ENCODE measurements around the gene NOSTRIN.
"Not testable (repeated sequence)": the region's sequence is repeated elsewhere in the genome, so short reads cannot be mapped to it uniquely, and the experiment has no call there.

Gene NOSTRIN

DNA sequence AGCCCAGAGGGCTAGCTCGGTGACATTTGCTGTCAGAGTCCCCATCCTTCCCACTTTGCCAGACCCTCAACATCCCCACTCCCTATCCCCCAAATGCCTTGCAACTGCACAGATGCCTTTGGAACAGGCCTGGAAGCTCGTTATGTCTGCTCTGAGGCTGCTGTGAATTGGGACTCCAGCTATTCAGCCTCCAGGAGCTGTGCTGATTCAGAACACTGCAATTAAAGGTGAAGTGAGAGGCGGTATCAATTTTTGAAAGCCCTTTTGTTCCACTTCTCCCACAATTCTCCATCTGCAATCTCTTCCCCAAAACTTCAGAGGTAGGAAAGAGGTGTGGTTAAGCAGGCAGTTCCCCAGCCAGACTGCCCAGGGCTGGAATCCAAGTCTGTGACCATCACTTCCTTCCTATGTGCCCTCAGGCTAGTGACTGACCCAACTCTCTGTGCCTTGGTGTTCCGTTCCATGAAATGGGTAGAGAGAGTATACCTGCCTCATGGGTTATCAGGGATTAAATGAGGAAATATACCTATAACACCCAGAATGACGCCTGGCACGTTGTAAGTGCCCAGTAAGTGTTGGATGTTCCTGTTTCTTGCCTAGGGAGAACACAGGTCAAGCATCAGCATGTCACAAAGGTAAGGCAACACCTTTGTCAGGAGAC is 17.5 kb downstream of the NOSTRIN start:
- DNase-seq, result no peak

DNA sequence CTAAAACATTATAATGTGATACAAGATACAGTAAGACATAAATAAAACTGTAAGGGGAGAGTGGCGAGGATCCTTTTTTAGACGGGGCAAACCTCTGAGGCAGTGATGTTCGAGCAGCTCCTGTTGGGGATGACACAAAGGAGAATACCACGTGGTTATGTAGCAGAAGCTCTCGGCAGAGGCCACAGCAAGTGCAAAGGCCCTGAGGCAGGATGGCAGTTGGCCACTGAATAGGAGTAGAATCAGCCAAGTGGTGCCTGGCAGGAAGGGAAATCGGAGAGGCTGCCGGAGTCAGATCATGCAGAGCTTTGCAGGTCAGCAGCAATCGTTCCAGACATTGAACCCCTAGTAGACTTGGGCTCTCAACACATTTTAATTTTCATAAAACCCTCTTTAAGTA is 19.1 kb downstream of the NOSTRIN start:
- no peak for DNase-seq

- no peak for DNase-seq
Measured at GRCh38 chr2:168821992-168822391, 19.6 kb downstream of the NOSTRIN start.

DNA sequence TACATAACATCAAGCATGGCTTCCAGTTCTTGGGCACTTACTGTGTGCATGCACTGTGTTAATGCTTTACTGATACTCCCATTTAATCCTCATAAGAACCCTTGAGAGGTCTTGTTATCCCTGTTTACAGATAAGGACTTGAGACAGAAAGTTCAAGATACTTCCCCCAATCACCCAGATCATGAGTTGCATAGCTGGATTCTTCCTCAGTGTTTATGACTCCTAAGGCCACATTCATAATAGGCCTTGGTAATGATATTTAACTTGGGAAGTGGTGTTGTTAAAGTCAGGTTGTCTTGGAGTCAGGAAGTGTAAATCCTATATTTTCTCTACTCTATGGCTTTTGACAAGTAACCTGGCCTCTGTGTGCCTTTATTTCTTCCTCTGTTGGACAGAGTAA is 22.7 kb downstream of the NOSTRIN start:
- DNase-seq, result no peak

GRCh38 chr2:168830958-168831357 is 28.5 kb downstream of the NOSTRIN start:
- no peak for DNase-seq

DNA sequence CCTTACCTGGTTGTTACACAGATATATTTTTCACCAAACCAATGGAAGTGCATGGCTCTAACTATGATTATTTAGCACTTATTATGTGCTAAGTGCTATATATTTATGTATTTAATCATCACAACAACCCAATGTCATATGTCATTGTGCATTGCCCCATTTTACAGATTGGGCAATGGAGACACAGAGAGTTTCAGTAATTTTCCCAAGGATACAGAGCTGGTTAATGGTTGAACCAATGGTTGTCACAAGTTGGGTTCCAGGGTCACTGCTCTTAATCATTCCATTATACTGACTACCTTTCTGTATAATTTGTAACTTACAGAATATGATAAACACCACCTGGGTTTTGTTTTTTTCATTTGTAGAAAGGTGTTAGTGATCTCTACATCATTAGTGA is 29.2 kb downstream of the NOSTRIN start:
- DNase-seq, result no peak

DNA sequence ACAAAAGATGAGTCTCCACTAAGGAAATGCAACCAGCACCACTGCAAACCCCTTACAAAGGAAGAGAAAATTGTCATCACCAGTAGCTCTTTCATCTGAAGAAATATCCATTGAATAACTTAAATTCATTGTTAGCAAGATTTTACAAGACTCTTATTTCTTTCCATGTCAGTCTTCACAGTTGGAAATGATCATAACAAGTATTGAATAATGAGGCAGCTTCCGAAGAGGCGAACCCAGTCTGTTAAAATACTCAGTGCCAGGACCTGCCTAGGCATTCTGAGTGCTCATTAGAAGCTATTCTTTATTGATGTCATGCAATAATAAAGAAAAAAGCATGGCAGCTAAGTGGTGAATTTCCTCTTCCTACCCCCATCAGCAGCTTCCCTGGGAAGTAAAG is 33.5 kb downstream of the NOSTRIN start:
- DNase-seq, result no peak

DNA sequence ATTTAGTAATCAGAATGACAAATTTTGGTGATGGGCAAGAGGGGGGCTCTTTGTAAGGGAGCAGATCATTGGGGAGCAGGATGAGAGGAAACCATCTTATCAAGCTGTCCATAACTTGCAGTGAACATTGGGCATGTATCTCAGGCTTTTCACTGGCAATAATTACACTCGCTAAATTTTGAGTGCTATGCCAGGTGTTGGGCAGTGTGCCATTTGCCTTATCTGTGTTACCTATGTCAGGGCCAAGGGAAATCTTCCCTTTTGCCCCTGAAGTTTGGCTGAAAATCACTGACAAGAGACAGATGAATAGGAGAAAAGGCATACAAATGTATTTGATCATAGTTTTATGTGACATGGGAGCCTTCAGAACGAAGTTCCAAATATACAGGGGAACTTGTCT is 39.0 kb downstream of the NOSTRIN start:
- no peak for DNase-seq

- no peak for DNase-seq
Measured at GRCh38 chr2:168843253-168843652, 40.8 kb downstream of the NOSTRIN start.

DNA sequence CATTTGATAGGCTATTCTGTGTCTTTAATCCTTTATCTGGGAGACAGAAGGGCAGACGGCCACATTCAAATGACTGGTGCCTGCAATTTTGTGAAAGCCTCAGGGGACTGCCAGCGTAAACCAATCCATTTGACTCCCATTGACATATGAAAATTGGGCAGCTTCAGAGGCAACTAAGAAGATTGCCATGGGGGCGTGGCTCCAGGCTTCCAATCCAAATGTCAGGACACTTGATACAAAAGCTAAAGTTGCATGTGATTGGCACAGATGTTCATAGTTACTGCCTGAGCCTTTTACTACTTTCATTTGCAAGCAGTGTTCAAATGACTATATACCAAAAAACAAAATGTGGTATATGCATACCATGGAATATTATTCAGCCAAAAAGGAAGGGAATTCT is 45.8 kb downstream of the NOSTRIN start:
- no peak for DNase-seq

- no peak for DNase-seq
Measured at GRCh38 chr2:168849610-168850009, 47.2 kb downstream of the NOSTRIN start.

DNA sequence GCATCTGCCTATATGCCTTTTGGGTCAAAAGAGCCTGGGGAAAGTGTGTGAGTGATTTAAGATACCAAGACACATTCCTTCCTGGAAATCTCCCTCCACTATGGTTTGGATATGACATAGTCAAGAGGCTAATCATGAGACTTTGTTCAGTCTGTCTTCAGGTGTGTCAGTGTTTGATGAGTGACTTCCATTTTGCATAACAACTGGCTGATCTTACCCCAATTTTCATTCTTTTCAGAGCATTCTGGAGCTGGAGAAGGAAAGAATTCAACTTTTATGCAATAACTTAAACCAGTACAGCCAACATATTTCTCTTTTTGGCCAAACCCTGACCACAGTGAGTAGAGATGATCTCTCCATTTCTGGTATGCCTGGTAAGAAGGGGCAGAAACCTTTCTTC is 48.4 kb downstream of the NOSTRIN start:
- DNase-seq, result no peak

- no peak for DNase-seq
Measured at GRCh38 chr2:168851674-168852320, 49.4 kb downstream of the NOSTRIN start.

- DNase-seq, result no peak
Measured at GRCh38 chr2:168852481-168852880, 50.0 kb downstream of the NOSTRIN start.

- no peak for DNase-seq
Measured at GRCh38 chr2:168853471-168853870, 51.0 kb downstream of the NOSTRIN start.

DNA sequence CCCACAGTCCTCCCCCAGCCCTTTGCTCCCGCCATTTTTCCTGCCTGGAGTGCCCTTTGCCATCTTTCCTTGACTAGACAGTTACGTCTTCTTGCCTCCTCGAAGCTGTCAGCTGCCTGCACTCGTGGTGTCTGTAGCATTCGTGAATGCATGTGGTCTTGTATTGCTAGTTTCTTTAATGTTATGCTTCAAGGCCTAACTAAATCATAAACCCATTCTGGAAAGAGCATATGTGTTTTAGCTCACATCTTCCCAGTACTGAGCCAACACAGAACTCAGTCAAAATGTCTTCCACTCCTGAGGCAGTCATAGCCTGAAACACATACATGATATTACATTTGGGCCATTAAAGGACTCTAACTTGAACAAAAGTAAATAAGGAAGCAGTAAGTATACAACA is 52.2 kb downstream of the NOSTRIN start:
- no peak for DNase-seq

- no peak for DNase-seq
Measured at GRCh38 chr2:168855601-168856000, 53.2 kb downstream of the NOSTRIN start.

DNA sequence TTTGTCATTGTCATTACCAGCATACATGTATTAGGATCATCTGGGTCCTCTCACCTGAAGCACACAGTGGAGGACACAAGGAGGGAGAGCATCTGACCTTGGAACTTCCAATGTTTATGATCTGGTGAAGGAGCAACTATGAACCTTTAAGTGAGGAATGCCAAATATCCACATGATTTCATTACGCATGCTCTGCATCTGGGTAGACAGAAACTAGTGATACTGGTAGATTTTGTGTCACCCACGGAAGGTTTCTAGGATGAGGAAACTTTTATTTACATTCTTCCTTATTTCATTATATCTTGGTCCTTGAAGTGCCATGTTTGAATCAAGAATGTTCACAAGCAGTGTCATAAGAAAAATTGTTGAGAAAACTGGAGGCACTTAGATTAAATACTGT is 55.7 kb downstream of the NOSTRIN start:
- DNase-seq, result no peak

- not testable (repeated sequence) for DNase-seq
Measured at GRCh38 chr2:168867164-168867563, 64.7 kb downstream of the NOSTRIN start.

GRCh38 chr2:168870369-168870768 is 67.9 kb downstream of the NOSTRIN start:
- DNase-seq, result not testable (repeated sequence)

DNA sequence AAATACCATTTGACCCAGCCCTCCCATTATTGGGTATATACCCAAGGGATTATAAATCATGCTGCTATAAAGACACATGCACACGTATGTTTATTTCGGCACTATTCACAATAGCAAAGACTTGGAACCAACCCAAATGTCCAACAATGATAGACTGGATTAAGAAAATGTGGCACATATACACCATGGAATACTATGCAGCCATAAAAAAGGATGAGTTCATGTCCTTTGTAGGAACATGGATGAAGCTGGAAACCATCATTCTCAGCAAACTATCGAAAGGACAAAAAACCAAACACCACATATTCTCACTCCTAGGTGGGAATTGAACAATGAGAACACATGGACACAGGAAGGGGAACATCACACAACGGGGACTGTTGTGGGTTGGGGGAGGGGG is 68.4 kb downstream of the NOSTRIN start:
- not testable (repeated sequence) for DNase-seq

- no peak for DNase-seq
Measured at GRCh38 chr2:168874368-168875054, 72.1 kb downstream of the NOSTRIN start.

DNA sequence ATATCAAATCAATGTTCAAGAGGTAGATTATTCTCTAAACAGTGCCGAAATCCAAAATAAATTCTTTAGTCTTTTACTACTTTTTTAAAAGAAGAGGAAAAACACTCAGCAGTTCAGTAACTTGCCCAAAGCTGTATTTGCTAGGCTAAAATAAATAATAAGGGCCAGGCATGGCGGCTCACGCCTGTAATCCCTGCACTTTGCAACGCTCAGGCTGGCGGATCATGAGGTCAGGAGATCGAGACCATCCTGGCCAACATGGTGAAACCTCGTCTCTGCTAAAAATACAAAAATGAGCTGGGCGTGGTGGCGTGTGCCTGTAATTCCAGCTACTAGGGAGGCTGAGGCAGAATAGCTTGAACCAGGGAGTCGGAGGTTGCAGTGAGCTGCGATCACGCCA is 79.7 kb downstream of the NOSTRIN start:
- DNase-seq, result not testable (repeated sequence)

GRCh38 chr2:168884975-168885374 is 82.5 kb downstream of the NOSTRIN start:
- no peak for DNase-seq

All from activated effector memory CD4-positive, alpha-beta T cell treated with anti-CD3 and anti-CD28 coated beads, Interleukin-2, amount 50 U/mL, for 16 hours (primary cell).